ENCODE measurements around the gene BMP7.
"Not testable (repeated sequence)": the region's sequence is repeated elsewhere in the genome, so short reads cannot be mapped to it uniquely, and the experiment has no call there.

Gene BMP7

GRCh38 chr20:57163041-57163440 is 103.4 kb downstream of the BMP7 start:
- DNase-seq: no peak

- no peak for DNase-seq
These were observed 104.1 kb downstream of the BMP7 start for GRCh38 chr20:57162362-57162652.

GRCh38 chr20:57161478-57162361 is 104.7 kb downstream of the BMP7 start:
- no peak for DNase-seq

GRCh38 chr20:57160985-57161384 is 105.5 kb downstream of the BMP7 start:
- no peak for DNase-seq

- no peak for DNase-seq
These were observed 106.4 kb downstream of the BMP7 start for GRCh38 chr20:57159945-57160610.

- DNase-seq: no peak
These were observed 107.1 kb downstream of the BMP7 start for GRCh38 chr20:57159193-57159851.

GRCh38 chr20:57158474-57158873 is 108.0 kb downstream of the BMP7 start:
- no peak for DNase-seq

- not testable (repeated sequence) for DNase-seq
These were observed 108.7 kb downstream of the BMP7 start for GRCh38 chr20:57157787-57158186.

GRCh38 chr20:57157106-57157691 is 109.2 kb downstream of the BMP7 start:
- no peak for DNase-seq

GRCh38 chr20:57156011-57156729 is 110.3 kb downstream of the BMP7 start:
- no peak for DNase-seq

- DNase-seq: no peak
These were observed 111.0 kb downstream of the BMP7 start for GRCh38 chr20:57155415-57155814.

GRCh38 chr20:57153238-57153905 is 113.1 kb downstream of the BMP7 start:
- no peak for DNase-seq

- no peak for DNase-seq
These were observed 113.9 kb downstream of the BMP7 start for GRCh38 chr20:57152557-57152956.

GRCh38 chr20:57150559-57150958 is 115.9 kb downstream of the BMP7 start:
- DNase-seq: no peak

GRCh38 chr20:57148263-57148662 is 118.2 kb downstream of the BMP7 start:
- DNase-seq: no peak

GRCh38 chr20:57147185-57147584 is 119.3 kb downstream of the BMP7 start:
- no peak for DNase-seq

GRCh38 chr20:57146155-57146554 is 120.3 kb downstream of the BMP7 start:
- no peak for DNase-seq

- no peak for DNase-seq
These were observed 121.3 kb downstream of the BMP7 start for GRCh38 chr20:57145089-57145631.

- DNase-seq: no peak
These were observed 123.3 kb downstream of the BMP7 start for GRCh38 chr20:57143173-57143572.

- DNase-seq: no peak
These were observed 123.8 kb downstream of the BMP7 start for GRCh38 chr20:57142667-57143066.

- DNase-seq: no peak
These were observed 124.9 kb downstream of the BMP7 start for GRCh38 chr20:57141492-57141891.

- DNase-seq: no peak
These were observed 126.0 kb downstream of the BMP7 start for GRCh38 chr20:57140416-57140965.
